WTC11 (cell line): ENCODE measurements around the gene ATP2B2. TPM values are rescaled to one million over a fixed set of nuclear protein-coding genes. Genes with fewer than 3 reads are reported as not detected.

Experiments
- ATAC-seq: fragments of 200-7000 bp; cut with Tn5 transposase; 2 replicates; pipeline ENCODE4 v1.10.0; 2021; ENCODE audit warnings: mild to moderate bottlenecking, moderate library complexity
- CTCF ChIA-PET: fragments of 300-600 bp; sonication (Branson Sonifier 250); formaldehyde crosslinking; loops from one replicate; lab custom pipeline; 2021; ENCODE audit warnings: antibody characterized with exemption; lab: Charles Lee
- POLR2A ChIA-PET: fragments of 350-600 bp; sonication (Branson Sonifier 250); formaldehyde crosslinking; loops from one replicate; lab custom pipeline; 2021; ENCODE audit warnings: antibody characterized with exemption; lab: Charles Lee
- DNase-seq: peaks from one replicate; pipeline ENCODE4 v3.0.0; 2021; ENCODE audit warnings: low spot score
- H3K27ac Mint-ChIP-seq: 2 replicates; pipeline ENCODE4 v1.8.0; 2021; ENCODE audit warnings: mixed read lengths
- H3K27me3 Mint-ChIP-seq: 2 replicates; pipeline ENCODE4 v1.8.0; 2021; ENCODE audit warnings: low read depth, mild to moderate bottlenecking, moderate library complexity, mixed read lengths
- H3K36me3 Mint-ChIP-seq: 2 replicates; pipeline ENCODE4 v1.8.0; 2021; ENCODE audit warnings: mixed read lengths
- H3K4me1 Mint-ChIP-seq: 2 replicates; pipeline ENCODE4 v1.8.0; 2022; ENCODE audit warnings: mixed read lengths
- H3K4me3 Mint-ChIP-seq: 2 replicates; pipeline ENCODE4 v1.8.0; 2021; ENCODE audit warnings: mild to moderate bottlenecking, moderate library complexity, mixed read lengths
- H3K9me3 Mint-ChIP-seq: 2 replicates; pipeline ENCODE4 v1.8.0; 2021; ENCODE audit warnings: mixed read lengths
- ATF3 ChIP-seq: sonication (generic); formaldehyde crosslinking; conservative IDR thresholded peaks from 2 replicates; pipeline ENCODE4 v1.8.1; 2022; ENCODE audit warnings: mild to moderate bottlenecking, missing genetic modification reagents
- CBFB ChIP-seq: sonication (generic); formaldehyde crosslinking; IDR thresholded peaks from 2 replicates; pipeline ENCODE4 v1.8.1; 2022; ENCODE audit warnings: mild to moderate bottlenecking, low read depth, missing genetic modification reagents
- CREB1 ChIP-seq: sonication (generic); formaldehyde crosslinking; IDR thresholded peaks from 2 replicates; pipeline ENCODE4 v1.8.0; 2023; ENCODE audit warnings: mild to moderate bottlenecking, missing genetic modification reagents
- ELF4 ChIP-seq: sonication (generic); formaldehyde crosslinking; IDR thresholded peaks from 2 replicates; pipeline ENCODE4 v1.8.1; 2022; ENCODE audit warnings: low read depth, mild to moderate bottlenecking, moderate library complexity, missing genetic modification reagents
- ESRRA ChIP-seq: sonication (generic); formaldehyde crosslinking; IDR thresholded peaks from 2 replicates; pipeline ENCODE4 v1.8.1; 2022; ENCODE audit warnings: mild to moderate bottlenecking, missing genetic modification reagents, borderline replicate concordance
- FOXJ3 ChIP-seq: sonication (generic); formaldehyde crosslinking; IDR thresholded peaks from 2 replicates; pipeline ENCODE4 v1.9.0; 2021; ENCODE audit warnings: missing genetic modification reagents, mild to moderate bottlenecking, borderline replicate concordance
- FOXP4 ChIP-seq: sonication (generic); formaldehyde crosslinking; IDR thresholded peaks from 2 replicates; pipeline ENCODE4 v1.8.0; 2022; ENCODE audit warnings: mild to moderate bottlenecking, missing genetic modification reagents
- IRF2 ChIP-seq: sonication (generic); formaldehyde crosslinking; IDR thresholded peaks from 2 replicates; pipeline ENCODE4 v1.8.0; 2022; ENCODE audit warnings: low read depth, missing genetic modification reagents, borderline replicate concordance
- KAT7 ChIP-seq: sonication (generic); formaldehyde crosslinking; IDR thresholded peaks from 2 replicates; pipeline ENCODE4 v1.8.1; 2023; ENCODE audit warnings: missing genetic modification reagents, mild to moderate bottlenecking, borderline replicate concordance
- SMAD4 ChIP-seq: sonication (generic); formaldehyde crosslinking; IDR thresholded peaks from 2 replicates; pipeline ENCODE4 v1.8.0; 2022; ENCODE audit warnings: mild to moderate bottlenecking, missing genetic modification reagents
- SOX15 ChIP-seq: fragments of 250-450 bp; sonication (Bioruptor Pico); IDR thresholded peaks from 2 replicates; pipeline ENCODE4 v1.9.0; 2021; ENCODE audit warnings: mild to moderate bottlenecking
- SP1 ChIP-seq: sonication (generic); formaldehyde crosslinking; conservative IDR thresholded peaks from 2 replicates; pipeline ENCODE4 v1.8.1; 2022; ENCODE audit warnings: missing genetic modification reagents
- ZBTB21 ChIP-seq: sonication (generic); formaldehyde crosslinking; IDR thresholded peaks from 2 replicates; pipeline ENCODE4 v1.8.1; 2023; ENCODE audit warnings: mild to moderate bottlenecking, missing genetic modification reagents, borderline replicate concordance
- ZNF138 ChIP-seq: sonication (generic); formaldehyde crosslinking; conservative IDR thresholded peaks from 2 replicates; pipeline ENCODE4 v1.8.1; 2022; ENCODE audit warnings: mild to moderate bottlenecking, moderate library complexity, missing genetic modification reagents
- ZNF232 ChIP-seq: sonication (generic); formaldehyde crosslinking; IDR thresholded peaks from 2 replicates; pipeline ENCODE4 v1.8.0; 2022; ENCODE audit warnings: mild to moderate bottlenecking, missing genetic modification reagents
- ZNF396 ChIP-seq: fragments of 250-450 bp; sonication (Bioruptor Pico); IDR thresholded peaks from 2 replicates; pipeline ENCODE4 v1.8.0; 2021; ENCODE audit warnings: mild to moderate bottlenecking, moderate library complexity, borderline replicate concordance
- total RNA-seq: library from RNA; stranded (reverse); gene quantifications from 3 replicates; pipeline ENCODE4 v1.2.3, GENCODE V29; 2021
- TF ChIP-seq, protein P1 (sequence below): fragments of 250-450 bp; sonication (Bioruptor Pico); IDR thresholded peaks from 2 replicates; pipeline ENCODE4 v1.9.0; 2021; ENCODE audit warnings: mild to moderate bottlenecking, borderline replicate concordance
- TF ChIP-seq, protein P2 (sequence below): sonication (generic); formaldehyde crosslinking; IDR thresholded peaks from 2 replicates; pipeline ENCODE4 v1.8.0; 2023; ENCODE audit warnings: missing genetic modification reagents

ATP2B2 gene
- total RNA-seq, 1 experiment from 2014 or later: 0.48 TPM

- 0 out of 2 replicates have a peak, but pooled peaks cover under 1% of the 10 kb centered on the region for H3K36me3 Mint-ChIP-seq
- H3K27ac Mint-ChIP-seq: no peak overlapping the region
- ChIA-PET POLR2A (no interaction called here), CTCF (interaction anchor here (0.8 to 1.7 kb wide), 7 partner anchors 10 to 449 kb away, joined by 3 to 6 read pairs (median 3); no protein-coding TSS in a partner anchor)
- TF ChIP-seq CREB1: no peak
- DNase-seq (no peak), ATAC-seq (peak; percentile 31)
- no peaks in the 10 kb centered on the region for H3K9me3 Mint-ChIP-seq
- H3K4me1 Mint-ChIP-seq: peaks cover 9% of the 10 kb centered on the region
- H3K27me3 Mint-ChIP-seq: no peaks in the 10 kb centered on the region
- no peak overlapping the region for H3K4me3 Mint-ChIP-seq
These were observed 215.5 kb downstream of the ATP2B2 start for GRCh38 chr3:10289787-10290355.

DNA sequence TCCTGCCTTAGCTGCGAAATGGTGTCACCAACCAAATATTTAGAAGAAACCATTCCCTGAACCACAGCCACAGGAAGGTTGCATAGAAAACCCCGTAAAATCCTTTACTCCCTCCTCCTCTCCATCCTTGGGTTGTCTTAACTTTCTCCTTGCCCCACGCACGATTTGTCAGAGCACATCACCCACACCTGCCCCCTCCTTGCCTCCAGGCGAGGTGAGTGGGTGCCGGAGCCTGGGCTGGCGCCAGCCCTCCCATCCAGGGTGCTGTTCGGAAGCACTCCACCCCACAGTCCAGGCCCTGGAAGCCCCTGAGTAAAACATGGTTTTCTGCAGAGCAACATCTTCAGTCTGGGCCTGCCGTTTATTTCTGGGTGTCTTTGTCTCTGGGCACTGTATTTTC is 216.3 kb downstream of the ATP2B2 start:
- H3K4me3 Mint-ChIP-seq: no peak overlapping the region
- DNase-seq (no peak), ATAC-seq (no peak)
- POLR2A ChIA-PET: no interaction called here
- H3K36me3 Mint-ChIP-seq: no peaks in the 10 kb centered on the region
- TF ChIP-seq ZNF138 (CRISPR knock-in tag) (no peak), ZNF232 (CRISPR knock-in tag) (no peak), ATF3 (CRISPR knock-in tag) (no peak), ZNF396 (CRISPR knock-in tag) (no peak), FOXJ3 (no peak)
- no peaks in the 10 kb centered on the region for H3K27me3 Mint-ChIP-seq
- no peak overlapping the region for H3K27ac Mint-ChIP-seq
- no peaks in the 10 kb centered on the region for H3K9me3 Mint-ChIP-seq
- peaks cover 9% of the 10 kb centered on the region for H3K4me1 Mint-ChIP-seq
- CTCF ChIA-PET: interaction anchor here (0.8 to 3.3 kb wide), 2 partner anchors 9 to 25 kb away, joined by 3 to 12 read pairs; no protein-coding TSS in a partner anchor

- ATAC-seq: no peak
- no peaks in the 10 kb centered on the region for H3K36me3 Mint-ChIP-seq
- peaks cover 9% of the 10 kb centered on the region for H3K4me1 Mint-ChIP-seq
- no peaks in the 10 kb centered on the region for H3K9me3 Mint-ChIP-seq
- CTCF ChIA-PET: interaction anchor here (3.3 kb wide), 1 partner anchor 25 kb away, joined by 12 read pairs; no protein-coding TSS in a partner anchor
- POLR2A ChIA-PET: no interaction called here
- no peak overlapping the region for H3K27ac Mint-ChIP-seq
- DNase-seq: no peak
- H3K4me3 Mint-ChIP-seq: no peak overlapping the region
- H3K27me3 Mint-ChIP-seq: no peaks in the 10 kb centered on the region
- TF ChIP-seq SP1 (CRISPR knock-in tag) (no peak), CBFB (CRISPR knock-in tag) (no peak), FOXP4 (CRISPR knock-in tag) (no peak), ELF4 (no peak)
- TF ChIP-seq, protein P1, sequence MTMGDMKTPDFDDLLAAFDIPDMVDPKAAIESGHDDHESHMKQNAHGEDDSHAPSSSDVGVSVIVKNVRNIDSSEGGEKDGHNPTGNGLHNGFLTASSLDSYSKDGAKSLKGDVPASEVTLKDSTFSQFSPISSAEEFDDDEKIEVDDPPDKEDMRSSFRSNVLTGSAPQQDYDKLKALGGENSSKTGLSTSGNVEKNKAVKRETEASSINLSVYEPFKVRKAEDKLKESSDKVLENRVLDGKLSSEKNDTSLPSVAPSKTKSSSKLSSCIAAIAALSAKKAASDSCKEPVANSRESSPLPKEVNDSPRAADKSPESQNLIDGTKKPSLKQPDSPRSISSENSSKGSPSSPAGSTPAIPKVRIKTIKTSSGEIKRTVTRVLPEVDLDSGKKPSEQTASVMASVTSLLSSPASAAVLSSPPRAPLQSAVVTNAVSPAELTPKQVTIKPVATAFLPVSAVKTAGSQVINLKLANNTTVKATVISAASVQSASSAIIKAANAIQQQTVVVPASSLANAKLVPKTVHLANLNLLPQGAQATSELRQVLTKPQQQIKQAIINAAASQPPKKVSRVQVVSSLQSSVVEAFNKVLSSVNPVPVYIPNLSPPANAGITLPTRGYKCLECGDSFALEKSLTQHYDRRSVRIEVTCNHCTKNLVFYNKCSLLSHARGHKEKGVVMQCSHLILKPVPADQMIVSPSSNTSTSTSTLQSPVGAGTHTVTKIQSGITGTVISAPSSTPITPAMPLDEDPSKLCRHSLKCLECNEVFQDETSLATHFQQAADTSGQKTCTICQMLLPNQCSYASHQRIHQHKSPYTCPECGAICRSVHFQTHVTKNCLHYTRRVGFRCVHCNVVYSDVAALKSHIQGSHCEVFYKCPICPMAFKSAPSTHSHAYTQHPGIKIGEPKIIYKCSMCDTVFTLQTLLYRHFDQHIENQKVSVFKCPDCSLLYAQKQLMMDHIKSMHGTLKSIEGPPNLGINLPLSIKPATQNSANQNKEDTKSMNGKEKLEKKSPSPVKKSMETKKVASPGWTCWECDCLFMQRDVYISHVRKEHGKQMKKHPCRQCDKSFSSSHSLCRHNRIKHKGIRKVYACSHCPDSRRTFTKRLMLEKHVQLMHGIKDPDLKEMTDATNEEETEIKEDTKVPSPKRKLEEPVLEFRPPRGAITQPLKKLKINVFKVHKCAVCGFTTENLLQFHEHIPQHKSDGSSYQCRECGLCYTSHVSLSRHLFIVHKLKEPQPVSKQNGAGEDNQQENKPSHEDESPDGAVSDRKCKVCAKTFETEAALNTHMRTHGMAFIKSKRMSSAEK (CRISPR knock-in tag): no peak
- TF ChIP-seq, all 79 proteins: peak for 0
These were observed 216.8 kb downstream of the ATP2B2 start for GRCh38 chr3:10288575-10288960.

DNA sequence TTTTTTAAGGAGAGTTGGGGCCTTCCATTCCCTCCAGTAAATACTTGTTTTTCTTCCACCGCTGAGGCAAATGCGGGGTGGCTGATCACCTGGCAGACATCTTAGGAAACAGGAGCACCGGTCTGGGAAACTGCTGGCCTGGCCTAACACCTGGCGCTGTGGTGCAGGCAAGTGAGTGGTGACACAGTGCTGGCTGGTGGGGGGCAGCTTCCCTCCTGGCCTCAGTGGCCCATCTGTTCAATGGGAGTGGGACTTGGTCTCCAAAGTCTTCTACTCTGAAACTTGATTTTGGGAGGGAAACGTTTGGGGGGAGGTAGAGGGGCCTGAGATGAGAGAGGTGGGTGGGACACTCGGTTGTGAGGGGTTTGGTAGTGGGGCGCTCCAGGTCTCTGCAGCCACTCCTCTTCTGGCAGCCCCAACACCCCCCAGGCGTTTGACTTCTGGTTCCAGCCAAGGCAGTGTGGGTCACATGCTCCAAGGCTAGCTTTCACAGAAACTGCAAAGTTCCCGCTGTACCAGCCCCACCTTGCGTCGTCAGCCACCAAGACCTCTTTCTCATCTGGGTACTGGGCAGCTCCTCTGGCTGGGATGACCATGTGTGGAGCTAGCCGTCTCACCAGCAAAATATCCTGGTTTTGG is 217.3 kb downstream of the ATP2B2 start:
- POLR2A ChIA-PET: no interaction called here
- Mint-ChIP-seq H3K4me1 (peaks cover 9% of the 10 kb centered on the region), H3K27ac (no peak overlapping the region), H3K4me3 (no peak overlapping the region), H3K36me3 (no peaks in the 10 kb centered on the region), H3K27me3 (no peaks in the 10 kb centered on the region), H3K9me3 (no peaks in the 10 kb centered on the region)
- CTCF ChIA-PET: interaction anchor here (3.3 kb wide), 1 partner anchor 24 kb away, joined by 12 read pairs; no protein-coding TSS in a partner anchor
- TF ChIP-seq ESRRA: no peak
- TF ChIP-seq, protein P2, sequence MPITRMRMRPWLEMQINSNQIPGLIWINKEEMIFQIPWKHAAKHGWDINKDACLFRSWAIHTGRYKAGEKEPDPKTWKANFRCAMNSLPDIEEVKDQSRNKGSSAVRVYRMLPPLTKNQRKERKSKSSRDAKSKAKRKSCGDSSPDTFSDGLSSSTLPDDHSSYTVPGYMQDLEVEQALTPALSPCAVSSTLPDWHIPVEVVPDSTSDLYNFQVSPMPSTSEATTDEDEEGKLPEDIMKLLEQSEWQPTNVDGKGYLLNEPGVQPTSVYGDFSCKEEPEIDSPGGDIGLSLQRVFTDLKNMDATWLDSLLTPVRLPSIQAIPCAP (CRISPR knock-in tag): no peak
- TF ChIP-seq KAT7 (CRISPR knock-in tag): no peak
- TF ChIP-seq ZBTB21 (CRISPR knock-in tag): no peak
- no peak for TF ChIP-seq SMAD4 (CRISPR knock-in tag)
- TF ChIP-seq SOX15 (CRISPR knock-in tag): no peak
- TF ChIP-seq IRF2 (CRISPR knock-in tag): no peak
- ATAC-seq (no peak), DNase-seq (no peak)
